HEK293T (cell line): ENCODE results near the gene CYP4F22.

ENCODE experiments used
- BHLHE40 ChIP-seq: fragments of 450-650 bp; IDR thresholded peaks from 2 replicates; pipeline ENCODE4 v1.6.1; 2016; ENCODE audit warnings: mild to moderate bottlenecking, moderate library complexity, borderline replicate concordance
- FOXM1 ChIP-seq: fragments of 450-650 bp; IDR thresholded peaks from 2 replicates; pipeline ENCODE4 v1.6.1; 2017; ENCODE audit warnings: mild to moderate bottlenecking, borderline replicate concordance
- LEF1 ChIP-seq: fragments of 450-650 bp; IDR thresholded peaks from 2 replicates; pipeline ENCODE4 v1.6.1; 2017; ENCODE audit warnings: mild to moderate bottlenecking, borderline replicate concordance
- SP1 ChIP-seq: fragments of 450-650 bp; IDR thresholded peaks from 2 replicates; pipeline ENCODE4 v1.6.1; 2017

DNA sequence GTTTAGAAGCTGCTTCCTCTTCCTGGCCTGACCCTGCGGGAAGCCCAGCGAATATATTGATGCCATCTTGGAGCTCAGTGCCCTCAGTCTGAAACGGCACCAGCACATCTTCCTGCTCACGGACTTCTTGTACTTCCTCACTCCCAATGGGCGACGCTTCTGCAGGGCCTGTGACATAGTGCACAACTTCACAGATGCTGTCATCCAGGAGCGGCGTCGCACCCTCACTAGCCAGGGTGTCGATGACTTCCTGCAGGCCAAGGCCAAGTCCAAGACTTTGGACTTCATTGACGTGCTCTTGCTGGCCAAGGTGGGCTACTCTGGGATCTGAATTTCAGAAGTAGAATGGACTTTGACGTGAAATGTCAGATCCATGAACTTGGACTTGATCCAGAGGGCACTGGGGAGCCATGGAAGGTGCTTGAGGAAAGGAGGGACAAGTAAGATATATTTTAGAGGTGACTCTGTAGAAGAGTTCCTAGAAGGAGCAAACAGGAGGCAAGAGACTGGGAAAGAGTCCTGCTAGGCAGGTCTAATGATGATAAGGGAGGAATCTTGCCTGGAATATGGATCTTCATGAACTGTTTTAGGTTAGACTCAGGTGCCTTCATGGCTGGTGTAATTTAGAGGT is 68.3 kb downstream of the CYP4F22 start:
- no peak for TF ChIP-seq SP1
- TF ChIP-seq LEF1, result no peak
- no peak for TF ChIP-seq BHLHE40
- TF ChIP-seq FOXM1, result no peak
